RPMI7951 (cell line): ENCODE results near the gene IGFBP7. TPM values are rescaled to one million over a fixed set of nuclear protein-coding genes. Genes with fewer than 3 reads are reported as not detected.

Experiments used
- DNase-seq: peaks from one replicate; pipeline ENCODE4 v3.0.0-alpha.2; 2012; ENCODE audit warnings: low read depth
- total RNA-seq: library from RNA; depleted of rRNA; stranded (reverse); fragments of >200 nt; shearing (Covaris generic); gene quantifications from 2 replicates; pipeline ENCODE4 v1.2.3, GENCODE V29; 2014; rRNA removed

The IGFBP7 gene, protein sequence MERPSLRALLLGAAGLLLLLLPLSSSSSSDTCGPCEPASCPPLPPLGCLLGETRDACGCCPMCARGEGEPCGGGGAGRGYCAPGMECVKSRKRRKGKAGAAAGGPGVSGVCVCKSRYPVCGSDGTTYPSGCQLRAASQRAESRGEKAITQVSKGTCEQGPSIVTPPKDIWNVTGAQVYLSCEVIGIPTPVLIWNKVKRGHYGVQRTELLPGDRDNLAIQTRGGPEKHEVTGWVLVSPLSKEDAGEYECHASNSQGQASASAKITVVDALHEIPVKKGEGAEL
- total RNA-seq = 436 and 611 TPM in 2 replicates

DNA sequence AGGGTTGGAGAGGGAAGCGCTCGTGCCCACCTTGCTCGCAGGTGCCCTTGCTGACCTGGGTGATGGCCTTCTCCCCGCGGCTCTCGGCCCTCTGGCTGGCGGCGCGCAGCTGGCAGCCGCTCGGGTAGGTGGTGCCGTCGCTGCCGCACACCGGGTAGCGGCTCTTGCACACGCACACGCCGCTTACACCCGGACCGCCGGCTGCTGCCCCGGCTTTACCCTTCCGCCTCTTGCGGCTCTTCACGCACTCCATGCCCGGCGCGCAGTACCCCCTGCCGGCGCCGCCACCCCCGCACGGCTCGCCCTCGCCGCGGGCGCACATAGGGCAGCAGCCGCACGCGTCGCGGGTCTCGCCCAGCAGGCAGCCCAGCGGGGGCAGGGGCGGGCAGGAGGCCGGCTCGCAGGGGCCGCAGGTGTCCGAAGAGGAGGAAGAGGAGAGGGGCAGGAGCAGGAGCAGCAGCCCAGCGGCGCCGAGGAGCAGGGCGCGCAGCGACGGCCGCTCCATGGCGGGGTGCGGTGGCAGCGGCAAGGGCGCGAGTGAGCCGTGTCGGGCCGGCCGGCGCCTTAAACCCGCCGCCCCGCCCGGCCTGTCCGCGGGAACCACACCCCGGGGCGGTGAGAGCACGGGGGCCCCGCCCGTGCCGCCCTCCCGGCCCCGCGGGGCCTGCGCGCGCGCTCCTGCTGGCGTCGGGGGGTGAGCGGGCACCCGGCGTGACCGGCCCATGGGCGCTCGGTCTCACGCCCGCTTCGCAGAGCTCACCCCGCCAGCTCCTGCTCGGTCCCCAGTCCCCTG lies at the start of gene IGFBP7:
TSS of gene IGFBP7 (minus strand) at position 539 of the 793 bp plus-strand sequence. CDS start at position 505, 34 bp downstream.
- DNase-seq = peak; percentile 77

DNA sequence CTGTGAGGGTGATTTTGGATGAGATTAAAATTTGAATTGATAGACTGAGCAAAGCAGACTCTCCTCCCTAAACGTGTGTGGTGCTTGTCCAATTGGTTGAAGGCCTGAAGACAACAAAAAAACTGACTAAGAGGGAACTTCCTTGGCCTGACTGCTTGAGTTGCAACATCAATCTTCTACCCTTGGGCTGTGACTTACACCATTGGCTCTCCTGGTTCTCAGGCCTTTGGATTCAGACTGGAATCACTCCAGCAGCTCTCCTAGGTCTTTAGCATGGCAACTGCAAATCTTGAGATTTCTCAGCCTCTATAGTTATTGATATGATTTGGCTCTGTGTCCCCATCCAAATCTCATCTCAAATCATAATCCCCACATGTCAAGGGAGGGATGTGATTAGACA lies 49.7 kb upstream of the IGFBP7 start:
- DNase-seq = peak; percentile 51

DNA sequence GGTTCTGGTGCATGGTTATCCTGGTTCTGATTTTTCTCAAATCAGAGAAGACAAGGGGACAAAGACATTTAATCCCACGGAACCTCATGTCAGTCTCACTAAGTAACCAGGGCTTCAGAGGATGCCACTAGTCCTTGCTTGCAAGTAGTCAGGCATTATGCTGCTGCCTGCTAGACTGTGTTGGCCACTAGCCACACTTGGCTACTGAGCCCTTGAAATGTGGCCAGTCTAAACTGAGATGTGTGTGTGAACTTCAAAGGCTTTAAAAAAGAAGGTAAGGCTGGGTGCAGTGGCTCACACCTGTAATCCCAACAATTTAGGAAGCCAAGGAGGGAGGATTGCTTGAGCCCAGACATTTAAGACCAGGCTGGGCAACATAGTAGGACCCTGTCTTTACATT lies 48.6 kb upstream of the IGFBP7 start:
- no peak for DNase-seq

DNA sequence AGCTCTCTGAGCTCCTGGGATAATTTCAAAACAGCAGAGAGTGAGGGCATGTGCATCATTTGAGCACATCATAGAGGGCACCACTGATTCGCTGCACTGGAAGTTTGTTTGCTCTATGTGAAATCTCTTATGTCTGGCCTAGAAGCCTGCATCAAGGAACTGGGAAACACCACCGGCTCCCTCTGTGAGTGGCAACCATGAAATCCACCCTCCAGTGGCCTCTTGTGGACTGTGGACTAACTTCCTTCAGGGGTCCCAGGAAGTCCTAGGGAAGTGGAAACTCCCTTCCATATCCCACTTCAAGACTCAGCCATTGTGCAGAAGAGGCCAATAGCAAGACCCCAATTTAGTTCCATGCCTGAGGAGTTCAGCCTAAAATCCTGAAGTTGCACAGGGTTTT lies 48.0 kb upstream of the IGFBP7 start:
- no peak for DNase-seq

DNA sequence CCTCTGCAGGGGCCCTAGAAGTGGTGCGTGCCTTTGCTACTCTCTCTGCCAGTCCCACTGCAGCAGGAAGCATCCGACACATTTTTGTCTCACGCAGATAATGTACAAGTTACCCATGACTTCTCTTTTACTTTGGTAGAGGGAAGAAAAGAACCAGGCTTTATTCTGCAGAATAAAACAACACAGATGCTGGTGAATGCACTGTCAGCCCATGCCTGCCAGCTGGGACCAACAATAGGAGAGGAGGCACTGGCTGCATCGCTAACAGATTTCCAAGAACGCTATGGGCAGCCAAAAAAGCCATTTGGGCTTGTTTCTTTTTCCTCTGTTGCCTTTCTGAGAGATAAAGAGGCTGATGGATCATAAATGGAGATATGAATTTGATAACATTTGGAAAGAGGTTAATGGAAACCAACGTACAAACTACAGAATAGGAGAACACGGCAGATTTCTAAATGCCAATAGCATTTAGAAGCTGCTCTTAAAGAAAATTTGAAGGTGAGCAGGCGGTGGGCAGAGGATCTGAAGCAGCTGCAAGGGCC lies 47.5 kb upstream of the IGFBP7 start:
- no peak for DNase-seq

DNA sequence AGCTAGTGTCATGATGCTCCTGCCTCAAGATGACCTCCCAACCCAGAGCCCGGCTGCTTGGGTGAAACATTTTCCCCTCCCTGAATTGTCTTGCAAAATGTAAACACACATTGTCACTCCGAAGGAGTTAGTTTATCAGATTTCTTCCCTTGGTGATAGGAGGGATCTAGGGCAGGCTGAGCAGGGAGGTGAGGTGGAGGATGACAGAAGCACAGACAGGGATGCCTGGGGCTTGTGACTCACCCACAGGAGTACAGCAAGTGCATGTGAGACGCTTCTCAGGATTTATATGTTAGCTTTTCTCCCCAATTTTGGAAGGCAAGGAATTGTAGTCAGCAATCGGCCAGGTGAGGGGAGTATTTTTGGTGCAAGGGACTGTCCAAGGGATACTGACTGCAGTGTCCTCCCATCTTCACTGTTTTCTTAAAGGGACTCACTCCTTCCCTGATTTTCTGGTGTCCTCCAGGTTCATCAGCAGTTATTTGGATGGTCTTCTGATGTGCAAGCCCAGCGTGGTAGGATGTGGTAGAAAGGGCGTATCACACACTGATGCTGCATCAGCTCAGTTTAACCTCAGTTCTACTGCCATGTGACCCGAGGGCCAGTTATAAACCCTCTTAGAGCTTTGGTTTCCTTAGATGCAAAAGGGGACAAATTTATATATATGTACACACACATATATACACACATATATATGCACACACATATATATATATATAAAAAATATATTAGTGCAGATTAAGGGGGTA lies 46.2 kb upstream of the IGFBP7 start:
- peak; percentile 74 for DNase-seq

DNA sequence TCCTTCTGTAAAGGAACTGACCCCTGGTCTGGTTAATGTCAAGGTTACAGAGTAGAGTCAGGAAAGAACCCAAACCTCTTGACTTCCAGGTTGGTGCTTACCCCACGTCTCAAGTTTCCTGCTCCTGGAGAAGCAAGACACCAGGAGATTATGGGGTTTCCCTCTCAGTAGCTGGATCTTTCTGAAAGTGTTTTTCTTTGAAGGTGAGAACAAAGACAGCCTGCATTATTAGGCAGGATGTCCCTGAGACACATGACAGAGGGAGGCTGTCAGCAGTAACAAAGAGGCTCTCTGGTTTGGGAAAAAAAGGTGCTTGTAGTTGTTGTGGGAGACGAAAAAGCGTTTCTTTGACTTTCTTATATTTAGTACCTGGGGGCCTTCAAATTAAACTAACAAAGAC lies 44.7 kb upstream of the IGFBP7 start:
- no peak for DNase-seq

DNA sequence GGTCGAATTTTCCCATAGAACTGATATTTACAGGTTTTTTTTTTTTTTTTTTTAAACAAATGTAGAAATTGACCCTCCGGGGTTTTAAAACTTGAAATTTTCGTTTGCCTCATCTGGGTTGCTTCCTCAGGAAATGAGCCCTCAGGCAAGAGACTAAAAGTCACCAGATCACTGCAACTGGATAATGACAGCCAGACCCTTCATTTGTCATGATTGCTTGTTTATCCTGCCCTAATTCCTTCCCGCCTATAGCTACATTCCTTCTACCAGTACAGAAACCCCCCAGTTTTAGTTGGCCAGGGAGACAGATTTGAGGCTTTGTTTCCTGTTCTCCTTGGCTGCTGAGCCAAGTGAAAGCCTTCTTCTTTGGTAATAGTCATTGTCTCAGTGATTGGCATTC lies 44.0 kb upstream of the IGFBP7 start:
- DNase-seq = peak; percentile 71

DNA sequence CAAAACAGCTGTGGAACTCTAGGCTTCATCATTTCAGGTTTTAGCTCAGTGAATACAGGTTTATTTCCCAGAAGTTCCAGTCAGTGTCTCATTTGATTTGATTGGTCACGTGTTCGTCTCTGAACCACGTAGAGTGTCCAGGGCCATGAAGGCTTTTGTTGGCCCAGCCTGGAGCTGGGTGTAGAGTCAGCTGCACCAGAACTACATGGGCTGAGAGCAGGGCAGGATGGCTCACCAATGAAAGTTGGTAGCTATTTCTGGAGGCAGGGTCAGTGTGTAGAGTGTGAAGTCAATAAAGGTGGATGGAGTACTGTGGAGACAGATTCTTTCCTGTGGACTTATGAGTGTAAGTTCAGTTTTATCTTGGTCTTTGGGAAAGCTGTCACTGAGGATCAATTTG lies 43.0 kb upstream of the IGFBP7 start:
- no peak for DNase-seq

DNA sequence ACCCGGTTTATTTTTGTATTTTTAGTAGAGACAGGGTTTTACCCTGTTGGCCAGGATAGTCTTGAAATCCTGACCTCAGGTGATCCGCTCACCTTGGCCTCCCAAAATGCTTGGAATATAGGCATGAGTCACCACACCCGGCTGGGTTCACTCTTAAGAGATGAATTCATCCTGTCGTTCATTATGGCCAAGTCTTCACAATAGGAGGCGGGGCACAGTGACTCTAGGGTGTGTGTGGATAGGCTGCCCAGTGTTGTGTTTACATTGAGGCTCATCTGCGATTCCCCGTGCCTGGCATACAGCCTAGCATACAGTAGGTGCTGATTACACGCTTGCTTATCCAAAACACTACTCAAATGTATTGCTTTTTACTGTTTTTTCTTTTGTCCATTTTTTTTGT lies 41.3 kb upstream of the IGFBP7 start:
- peak; percentile 47 for DNase-seq

DNA sequence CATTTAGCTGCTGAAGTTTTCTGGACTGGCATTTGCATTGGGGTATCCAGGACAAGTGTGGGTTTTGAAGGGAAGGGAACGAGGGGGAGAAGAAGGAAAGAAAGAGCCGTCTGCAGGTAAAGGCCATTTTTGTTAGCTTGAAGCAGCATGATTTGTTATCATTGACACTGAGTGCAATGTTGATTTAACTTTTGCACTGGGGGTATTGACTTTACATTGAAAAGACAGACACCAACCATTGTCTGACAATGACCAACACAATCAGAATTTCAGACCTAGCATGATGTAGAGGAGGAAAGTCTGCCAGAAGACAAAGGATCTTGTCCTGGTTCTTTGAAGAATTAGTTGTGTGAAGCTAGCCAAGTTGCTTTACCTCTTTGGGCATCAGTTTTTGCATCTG lies 39.6 kb upstream of the IGFBP7 start:
- no peak for DNase-seq

DNA sequence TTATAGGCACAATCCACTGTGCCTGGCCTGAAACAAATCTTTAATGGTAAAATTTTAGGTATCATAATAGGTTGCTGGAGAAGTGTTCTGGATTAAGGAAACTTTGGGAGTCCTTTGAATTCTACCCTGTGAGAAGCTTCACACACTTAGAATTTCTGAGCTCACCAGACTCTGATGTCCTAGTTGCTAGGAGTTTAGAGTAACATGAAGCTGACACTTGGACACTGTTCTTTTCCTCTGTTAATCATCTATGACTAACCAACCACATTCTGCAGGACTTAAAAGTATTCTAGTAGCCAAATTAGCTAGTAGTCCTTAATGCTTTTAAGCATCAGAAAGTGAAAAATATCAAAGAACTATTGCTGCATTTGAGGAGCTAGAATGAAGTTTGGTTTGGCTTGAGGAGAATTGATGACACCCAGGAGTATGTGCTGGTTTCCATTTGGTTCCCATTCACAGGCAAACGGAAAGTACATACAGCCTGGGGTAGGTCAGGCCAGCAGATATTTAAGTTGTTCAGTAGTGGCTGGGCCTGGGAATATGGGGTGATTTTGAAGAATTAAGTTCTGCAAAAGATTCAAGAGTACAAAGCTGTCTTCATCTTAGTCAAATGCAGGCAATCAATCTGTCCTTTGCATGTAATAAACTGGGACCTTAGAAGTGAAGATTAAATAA lies 38.8 kb upstream of the IGFBP7 start:
- DNase-seq = peak; percentile 88

DNA sequence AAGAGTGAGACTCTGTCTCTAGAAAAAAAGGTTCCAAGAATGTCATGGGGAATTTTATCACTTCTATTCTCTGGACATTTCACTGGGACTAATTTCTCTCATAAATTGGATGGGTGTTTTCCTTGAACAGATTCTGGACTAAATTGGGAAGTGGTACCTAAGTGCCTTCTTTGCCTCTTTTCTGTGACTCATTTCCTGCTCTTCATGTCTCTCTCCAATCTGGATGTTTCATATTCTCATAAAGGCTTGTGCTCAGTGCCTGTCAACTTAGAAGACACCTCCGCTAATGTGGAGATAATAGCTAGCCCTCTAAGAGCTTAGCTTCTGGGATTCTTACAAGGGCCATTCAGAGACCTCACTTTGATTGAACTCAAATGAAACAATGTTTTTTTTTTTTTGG lies 38.0 kb upstream of the IGFBP7 start:
- DNase-seq = peak; percentile 51

DNA sequence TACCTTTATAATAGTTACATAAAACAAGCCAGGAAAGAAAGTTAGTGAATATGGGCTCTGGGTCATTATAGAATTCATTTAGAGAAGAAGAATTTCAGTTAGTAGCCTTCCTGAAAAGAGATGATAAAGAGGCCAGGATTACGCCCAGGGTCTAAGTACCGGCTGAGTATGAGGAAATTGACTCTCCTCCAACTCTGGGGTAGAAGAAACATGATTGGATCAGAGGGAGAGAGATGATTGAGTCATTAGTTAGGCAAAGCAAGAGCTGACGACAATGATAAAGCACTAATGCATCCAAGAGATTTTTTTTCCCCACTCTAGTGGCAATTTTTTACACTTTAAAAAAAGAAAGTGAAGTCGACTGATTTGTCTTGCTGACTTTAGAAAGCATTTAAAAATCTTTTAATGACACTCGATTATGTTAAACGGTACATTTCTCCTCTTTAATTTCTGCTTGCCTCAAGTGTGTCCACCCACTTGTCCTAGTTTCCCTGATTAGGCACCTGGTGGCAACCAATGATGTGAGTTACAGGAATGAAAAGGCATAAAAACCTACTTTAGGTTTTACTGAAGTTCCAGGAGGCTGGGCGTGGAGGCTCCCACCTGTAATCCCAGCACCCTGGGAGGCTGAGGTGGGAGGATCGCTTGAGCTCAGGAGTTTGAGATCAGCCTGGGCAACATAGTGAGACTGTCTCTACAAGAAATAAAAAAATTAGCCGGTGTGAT lies 37.3 kb upstream of the IGFBP7 start:
- peak; percentile 78 for DNase-seq

DNA sequence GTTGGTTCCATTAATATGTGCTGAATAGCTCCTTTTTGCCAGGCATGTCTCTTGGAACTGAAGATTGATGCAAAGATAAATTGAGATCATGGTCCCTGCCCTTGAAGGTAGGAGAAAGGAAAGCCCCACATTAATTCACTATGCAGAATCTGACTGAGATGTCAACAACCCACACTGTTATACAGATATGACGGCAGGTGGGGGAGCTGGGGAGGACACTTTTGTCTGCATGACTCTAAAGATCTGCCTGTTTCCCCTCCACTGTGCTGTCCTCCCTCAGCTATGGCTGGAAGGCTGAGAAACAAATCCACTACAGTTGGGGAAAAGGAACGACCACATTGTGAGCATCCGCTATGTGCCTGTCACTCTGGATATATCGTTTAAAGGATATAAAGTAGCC lies 36.3 kb upstream of the IGFBP7 start:
- no peak for DNase-seq

DNA sequence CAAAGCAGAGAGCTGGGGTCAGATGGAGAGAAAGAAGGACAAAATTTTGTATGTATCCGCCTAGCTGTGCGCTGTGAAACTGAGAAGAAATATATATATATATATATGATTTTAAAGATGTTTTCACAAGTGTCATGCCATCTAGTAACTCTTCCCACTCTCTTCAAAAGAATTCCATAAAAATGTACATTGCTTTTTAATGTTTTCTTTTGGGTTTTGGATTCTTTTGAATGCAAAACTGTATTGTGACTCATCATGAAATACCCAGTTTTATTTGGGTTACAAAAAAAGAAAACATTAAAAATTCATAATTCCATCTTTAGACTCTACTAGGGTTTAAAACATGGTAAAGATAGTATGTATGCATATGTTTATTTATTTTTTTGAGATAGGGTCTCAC lies 34.3 kb upstream of the IGFBP7 start:
- DNase-seq = no peak

DNA sequence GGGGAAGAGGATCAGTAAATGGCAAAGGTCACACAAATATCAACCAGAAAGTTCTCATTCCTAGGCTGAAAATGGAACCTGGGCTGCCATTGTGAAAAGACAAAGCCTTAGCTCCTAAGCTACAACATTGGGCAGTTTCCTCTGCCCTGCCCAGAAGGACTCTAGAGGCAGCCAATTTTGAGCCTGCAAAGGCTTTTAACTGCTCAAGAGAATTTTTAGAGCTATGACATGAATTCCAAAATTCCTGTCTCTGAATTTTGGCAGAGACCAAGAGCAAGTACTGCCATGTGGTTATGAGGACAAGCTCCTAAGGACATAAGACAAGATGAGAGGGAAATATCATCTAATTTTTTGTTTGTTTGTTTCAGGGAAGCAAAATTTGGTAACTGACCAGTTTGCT lies 29.6 kb upstream of the IGFBP7 start:
- no peak for DNase-seq

DNA sequence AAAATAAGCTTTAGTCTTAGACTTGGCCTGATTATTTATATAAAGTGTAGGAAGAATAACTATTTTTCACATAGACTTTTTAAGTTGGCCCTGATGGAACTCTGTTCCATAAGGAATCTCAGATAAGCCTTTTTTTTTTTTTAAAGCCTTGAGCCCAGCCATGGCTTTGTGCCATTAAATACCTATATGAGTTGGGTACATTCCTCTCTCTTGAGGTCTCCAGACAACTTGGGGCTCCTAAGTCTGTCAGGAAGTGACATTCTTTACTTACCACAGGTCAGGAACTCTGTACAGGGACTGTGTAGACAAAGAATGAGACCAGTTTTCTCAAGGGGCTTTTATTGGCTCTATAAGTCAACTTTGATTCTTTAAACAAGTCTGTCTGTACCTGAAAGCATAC lies 27.1 kb upstream of the IGFBP7 start:
- DNase-seq = peak; percentile 47

DNA sequence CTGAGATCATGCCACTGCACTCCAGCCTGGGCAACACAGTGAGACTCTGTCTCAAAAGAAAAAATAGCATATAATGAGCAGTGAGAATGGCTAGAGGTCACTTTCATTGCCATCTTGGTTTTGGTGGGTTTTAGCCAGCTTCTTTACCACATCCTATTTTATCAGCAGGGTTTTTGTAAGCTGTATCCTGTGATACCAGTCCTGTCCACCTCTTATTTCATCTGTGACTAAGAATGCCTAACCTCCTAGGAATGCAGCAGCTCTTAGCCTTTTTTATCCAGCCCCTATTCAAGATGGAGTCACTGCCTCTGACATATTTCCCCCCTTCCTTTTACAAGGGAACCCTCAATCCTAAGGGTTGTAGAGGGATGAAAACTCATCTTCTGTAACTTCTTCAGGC lies 26.1 kb upstream of the IGFBP7 start:
- DNase-seq = peak; percentile 82

DNA sequence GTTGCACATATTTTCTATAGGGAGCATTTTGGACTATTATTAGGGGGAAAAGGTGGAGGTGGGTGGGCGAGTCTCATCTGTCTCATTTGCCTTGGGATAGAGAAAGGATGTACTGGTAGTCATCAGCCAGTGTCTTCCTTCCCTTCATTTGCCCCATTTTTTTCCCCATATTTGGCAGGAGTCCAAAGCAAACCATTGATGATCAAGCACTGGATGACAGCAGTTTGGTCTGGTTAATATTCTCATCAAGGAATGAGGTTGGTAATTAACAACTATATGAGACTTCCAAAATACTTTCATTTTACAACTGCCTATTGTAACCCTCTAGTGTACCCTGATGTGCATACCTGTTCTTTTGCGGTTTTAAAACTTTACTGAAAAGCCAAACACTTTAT lies 22.6 kb upstream of the IGFBP7 start:
- no peak for DNase-seq
